GM21423 (cell line): ENCODE data around the gene ELOF1.
"Not testable (repeated sequence)": the region's sequence is repeated elsewhere in the genome, so short reads cannot be mapped to it uniquely, and the experiment has no call there.

ENCODE experiments used
- ATAC-seq: cut with Tn5 transposase; IDR thresholded peaks from one replicate; pipeline ENCODE4 v1.9.1; 2021; ENCODE audit warnings: mild to moderate bottlenecking, moderate library complexity; ENCODE audit not compliant: unreplicated experiment

ELOF1 gene

DNA sequence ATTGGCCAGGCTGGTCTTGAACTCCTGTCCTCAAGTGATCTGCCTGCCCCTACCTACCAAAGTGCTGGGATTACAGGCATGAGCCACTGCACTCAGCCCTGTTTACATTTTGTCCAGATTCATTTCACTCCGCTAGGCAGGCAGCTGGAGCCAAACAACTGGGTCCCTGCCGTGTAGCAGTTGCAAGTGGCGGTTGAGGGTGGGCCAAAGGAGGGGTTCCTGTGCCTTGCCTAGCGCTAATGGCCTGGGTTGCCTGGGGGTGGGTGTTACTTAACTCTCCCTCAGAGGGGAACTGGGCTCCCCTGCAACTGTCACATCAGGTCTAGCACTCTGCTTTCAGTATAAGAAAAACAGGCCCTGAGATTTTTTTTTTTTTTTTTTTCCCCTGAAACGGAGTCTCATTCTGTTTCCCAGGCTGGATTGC, 11.0 kb upstream of the ELOF1 start:
- ATAC-seq, result no peak

DNA sequence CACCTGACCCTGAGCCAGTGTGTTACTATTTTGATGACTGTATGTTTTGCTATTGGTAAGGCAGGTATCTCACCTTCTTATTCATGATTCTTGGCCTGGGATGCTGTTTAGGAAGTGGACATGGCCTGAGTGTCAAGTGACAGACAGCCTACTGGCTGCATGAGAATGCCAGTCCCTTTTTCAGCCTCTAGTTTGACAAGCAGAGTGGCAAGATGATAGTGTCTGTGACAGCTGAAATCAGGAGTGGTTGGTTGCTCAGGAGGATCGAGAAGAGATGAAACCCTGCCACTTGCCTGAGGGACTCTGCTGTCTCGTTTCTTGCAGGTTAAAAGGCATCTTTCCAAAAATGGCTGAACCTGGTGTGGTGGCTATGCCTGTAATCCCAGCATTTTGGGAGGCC, 7.1 kb upstream of the ELOF1 start:
- ATAC-seq, result no peak

DNA sequence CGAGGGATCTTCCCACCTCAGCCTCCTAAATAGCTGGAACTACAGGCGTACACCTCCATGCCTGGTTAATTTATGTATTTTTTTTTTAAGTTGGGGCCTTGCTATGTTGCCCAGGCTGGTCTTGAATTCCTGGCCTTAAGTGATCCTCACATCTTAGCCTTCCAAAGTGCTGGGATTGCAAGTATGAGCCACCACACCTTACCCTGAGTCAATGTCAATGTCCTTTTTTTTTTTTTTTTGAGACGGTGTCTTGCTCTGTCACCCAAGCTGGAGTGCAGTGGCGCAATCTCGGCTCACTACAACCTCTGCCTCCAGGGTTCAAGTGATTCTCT, 6.6 kb upstream of the ELOF1 start:
- ATAC-seq, result not testable (repeated sequence)

DNA sequence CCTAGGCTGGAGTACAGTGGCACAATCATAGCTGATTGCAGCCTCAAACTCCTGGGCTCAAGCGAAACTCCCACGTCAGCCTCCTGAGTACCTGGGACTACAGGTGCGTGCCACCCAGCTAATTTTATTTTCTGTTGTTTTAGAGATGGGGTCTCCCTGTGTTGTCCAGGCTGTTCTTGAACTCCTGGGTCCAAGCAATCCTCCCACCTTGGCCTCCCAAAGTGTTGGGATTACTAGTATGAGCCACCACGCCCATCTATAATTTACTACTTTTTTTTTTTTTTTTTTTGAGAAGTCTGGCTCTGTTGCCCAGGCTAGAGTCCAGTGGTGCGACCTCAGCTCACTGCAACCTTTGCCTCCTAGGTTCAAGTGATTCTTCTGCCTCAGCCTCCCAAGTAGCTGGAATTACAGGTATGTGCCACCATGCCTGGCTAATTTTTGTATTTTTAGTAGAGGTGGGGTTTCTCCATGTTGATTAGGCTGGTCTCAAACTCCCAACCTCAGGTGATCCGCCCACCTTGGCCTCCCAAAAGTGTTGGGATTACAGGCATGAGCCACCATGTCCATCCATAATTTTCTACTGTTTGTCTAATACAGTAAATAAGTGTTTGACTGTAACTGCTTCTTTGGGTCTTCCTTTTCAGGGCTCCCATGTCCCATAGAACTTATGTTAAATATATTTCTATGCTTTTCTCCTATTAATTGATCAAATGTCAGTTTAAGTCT, 5.2 kb upstream of the ELOF1 start:
- not testable (repeated sequence) for ATAC-seq

- no peak for ATAC-seq
These were observed 4.5 kb upstream of the ELOF1 start for GRCh38 chr19:11563532-11563931.

GRCh38 chr19:11560404-11561051, 1.5 kb upstream of the ELOF1 start:
- ATAC-seq, result no peak

DNA sequence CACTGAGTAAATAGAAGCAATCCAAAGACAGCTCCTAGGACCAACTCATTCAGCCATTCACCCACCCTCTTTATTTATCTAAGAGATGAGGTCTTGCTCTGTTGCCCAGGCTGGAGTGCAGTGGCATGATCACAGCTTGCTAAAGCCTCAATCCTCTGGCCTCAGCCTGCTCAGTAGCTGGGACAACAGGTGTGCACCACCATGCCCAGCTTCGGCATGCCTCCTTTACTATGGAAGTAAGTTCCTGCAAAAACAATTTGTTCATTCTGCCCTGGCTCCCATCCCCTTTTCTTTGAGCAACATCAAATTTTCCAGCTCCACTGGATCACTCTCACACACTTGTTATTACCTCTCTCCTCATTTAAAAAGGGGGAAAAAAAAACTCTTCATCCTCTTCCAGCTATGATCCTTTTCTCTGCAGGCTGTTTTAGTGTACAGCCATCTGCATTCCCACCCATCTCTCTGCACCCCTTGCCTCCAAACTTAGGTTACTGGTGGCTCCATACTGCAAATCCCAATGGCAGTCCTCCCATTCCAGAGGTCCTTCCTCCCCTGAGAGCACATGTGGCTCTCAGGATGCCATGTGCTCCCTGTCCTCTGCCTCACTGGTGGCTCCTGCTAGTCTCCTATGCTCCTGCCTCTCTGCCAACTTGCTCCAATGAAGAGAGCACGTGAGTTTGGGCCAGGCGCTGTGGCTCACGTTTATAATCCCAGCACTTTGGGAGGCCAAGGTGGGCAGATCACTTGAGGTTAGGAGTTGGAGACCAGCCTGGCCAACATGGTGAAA, 2.2 kb downstream of the ELOF1 start:
- no peak for ATAC-seq

DNA sequence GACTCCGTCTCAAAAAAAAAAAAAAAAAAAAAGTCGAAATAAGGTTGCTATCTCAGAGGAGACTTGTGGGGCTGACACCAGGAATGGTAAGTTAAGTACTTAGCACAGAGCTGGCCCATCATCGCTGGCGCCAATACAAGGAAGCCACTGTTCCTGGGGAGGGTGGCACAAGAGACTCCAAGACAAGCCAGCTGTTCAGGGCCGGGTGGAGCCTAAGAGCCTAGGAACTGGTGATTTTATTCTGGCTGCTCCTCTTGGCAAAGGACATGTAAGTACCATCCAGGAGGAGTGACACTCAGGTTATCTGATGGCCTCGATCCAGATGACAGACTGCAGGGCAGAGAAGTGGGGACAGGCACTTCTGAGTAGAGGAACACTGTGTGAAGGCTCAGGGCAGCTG, 3.8 kb downstream of the ELOF1 start:
- no peak for ATAC-seq

- no peak for ATAC-seq
These were observed 4.9 kb downstream of the ELOF1 start for GRCh38 chr19:11554160-11554559.

- ATAC-seq, result no peak
These were observed 6.2 kb downstream of the ELOF1 start for GRCh38 chr19:11552666-11553372.

- no peak for ATAC-seq
These were observed 7.3 kb downstream of the ELOF1 start for GRCh38 chr19:11551603-11552235.

- ATAC-seq, result no peak
These were observed 8.8 kb downstream of the ELOF1 start for GRCh38 chr19:11550265-11550664.

DNA sequence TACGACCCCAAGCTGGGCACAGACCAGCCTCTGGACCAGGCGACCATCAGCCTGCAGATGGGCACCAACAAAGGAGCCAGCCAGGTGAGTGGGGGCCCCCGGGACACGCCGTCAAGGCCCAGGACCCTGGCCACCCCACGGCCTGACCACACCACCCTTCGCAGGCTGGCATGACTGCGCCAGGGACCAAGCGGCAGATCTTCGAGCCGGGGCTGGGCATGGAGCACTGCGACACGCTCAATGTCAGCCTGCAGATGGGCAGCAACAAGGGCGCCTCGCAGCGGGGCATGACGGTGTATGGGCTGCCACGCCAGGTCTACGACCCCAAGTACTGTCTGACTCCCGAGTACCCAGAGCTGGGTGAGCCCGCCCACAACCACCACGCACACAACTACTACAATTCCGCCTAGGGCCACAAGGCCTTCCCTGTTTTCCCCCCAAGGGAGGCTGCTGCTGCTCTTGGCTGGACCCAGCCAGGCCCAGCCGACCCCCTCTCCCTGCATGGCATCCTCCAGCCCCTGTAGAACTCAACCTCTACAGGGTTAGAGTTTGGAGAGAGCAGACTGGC, 9.6 kb downstream of the ELOF1 start:
- ATAC-seq, result no peak

DNA sequence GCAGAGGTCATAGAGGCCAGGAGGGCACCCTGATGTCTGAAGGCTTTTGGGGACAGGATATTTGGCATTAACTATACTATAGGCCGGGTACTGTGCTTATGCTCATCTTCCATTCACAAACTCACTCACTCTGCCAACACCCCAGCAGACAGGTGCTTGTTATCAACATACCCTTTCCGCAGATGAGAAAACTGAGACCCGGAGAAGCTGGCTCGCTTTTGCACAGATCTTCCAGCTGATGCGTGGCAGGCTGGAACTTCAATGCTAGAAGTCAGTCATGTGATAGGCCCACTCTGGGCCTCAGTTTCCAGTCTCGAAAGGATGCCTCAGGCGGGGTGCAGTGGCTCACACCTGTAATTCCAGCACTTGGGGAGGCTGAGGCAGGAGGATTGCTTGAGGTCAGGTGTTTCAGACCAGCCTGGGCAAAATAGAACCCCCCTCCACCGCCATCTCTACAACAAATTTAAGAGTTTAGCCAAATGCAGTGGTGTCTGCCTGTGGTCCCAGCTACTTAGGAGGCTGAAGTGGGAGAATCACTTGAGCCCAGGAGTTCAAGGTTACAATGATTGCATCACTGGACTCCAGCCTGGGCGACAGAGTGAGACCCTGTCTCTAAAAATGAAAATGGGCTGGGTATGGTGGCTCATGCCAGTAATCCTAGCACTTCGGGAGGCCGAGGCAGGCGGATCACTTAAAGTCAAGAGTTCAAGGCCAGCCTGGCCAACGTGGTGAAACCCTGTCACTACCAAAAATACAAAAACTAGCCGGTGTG, 10.9 kb downstream of the ELOF1 start:
- no peak for ATAC-seq

GRCh38 chr19:11541238-11541637, 17.8 kb downstream of the ELOF1 start:
- no peak for ATAC-seq

DNA sequence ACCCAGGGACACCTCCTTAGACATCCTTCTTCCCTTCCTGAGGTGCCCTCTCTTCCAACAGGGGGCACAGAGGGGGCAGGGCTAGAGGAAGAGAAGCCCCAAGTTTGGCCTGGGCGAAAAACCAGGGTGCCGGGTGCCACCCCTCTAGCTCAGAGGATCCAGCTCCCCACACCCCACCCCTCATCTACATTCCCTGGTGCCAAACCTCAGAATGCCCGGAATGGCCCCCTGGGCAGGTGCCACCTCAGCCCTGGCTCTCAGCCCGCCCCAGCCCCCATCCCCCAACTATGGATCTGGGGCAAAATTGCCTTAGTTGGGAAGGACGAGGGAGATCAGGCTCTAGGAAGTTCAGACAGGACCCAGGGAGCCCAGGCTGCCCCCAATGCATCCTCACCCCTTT, 18.4 kb downstream of the ELOF1 start:
- no peak for ATAC-seq

DNA sequence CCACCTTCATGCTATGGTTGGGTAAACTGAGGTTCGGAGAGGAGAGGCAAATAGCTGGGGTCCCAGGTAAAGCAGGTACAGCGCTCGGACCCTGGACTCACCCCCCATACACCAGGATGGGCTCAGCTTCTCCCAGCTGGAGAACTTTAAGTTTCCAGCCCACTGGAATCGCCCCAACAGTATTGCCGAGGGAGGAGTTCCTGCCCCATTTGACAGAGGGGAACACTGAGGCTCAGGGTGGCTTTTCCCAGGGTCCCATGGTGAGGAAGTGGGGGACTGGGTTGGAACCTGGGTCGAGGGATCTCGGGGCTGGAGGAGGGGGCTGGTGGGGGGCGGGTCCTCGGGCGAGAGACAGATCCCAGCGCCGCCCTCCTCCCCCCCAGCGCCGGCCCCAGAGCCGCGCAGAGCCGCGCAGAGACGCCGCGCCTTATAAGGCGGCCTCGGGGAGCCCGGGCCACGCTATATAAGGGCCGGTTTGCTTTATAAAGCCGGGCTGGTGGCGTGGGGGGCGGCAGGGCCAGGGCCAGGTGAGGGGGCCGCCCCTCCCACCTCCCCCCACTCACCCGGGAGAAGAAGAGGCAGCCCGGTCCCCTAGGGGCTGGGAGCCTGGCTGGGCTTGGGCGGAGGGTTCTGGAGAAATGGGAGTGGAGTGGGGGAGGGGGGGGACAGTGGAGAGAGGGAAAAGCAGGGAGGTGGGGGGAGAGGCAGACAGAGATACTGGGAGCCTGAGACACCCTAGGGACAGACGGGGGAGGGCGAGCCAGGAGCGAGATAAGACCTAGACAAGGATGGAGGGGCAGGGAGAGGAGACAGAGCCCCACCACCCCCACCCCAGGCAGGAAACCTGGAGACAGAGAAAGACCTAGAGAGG, 19.3 kb downstream of the ELOF1 start:
- no peak for ATAC-seq

DNA sequence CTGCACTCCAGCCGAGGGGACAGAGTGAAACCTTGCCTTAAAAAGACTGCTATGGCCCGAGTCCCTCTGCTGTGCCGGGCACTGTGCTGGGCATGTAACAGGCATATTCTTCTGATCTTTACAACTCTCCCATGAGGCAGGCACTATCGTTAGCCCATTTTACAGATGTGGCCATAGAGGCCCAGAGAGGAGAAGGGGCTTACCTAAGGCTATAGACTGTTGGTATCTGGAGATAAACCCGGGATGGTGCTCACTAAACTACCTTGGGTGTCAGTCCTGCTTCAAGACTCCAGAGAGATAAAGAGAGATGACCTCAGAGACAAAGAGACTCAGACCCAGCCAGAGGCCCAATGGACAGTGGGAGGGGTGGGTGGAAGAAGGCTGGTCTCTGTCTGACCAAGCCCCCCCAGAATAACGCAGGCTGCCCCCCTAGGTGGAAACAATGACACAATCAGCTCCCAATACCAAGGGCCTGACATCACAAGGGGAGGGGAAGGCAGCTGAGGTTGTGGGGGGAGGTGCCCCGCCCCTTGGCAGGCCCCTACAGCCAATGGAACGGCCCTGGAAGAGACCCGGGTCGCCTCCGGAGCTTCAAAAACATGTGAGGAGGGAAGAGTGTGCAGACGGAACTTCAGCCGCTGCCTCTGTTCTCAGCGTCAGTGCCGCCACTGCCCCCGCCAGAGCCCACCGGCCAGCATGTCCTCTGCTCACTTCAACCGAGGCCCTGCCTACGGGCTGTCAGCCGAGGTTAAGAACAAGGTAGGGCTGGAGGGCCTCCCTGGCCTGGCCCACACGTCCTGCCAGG, 20.6 kb downstream of the ELOF1 start, which contains the start of gene CNN1:
TSS of gene CNN1 (plus strand) at position 620 of the 805 bp plus-strand sequence. CDS start at position 697, 77 bp downstream.
- no peak for ATAC-seq
